ENCODE measurements around the gene CACNG7.

The CACNG7 gene

GRCh38 chr19:53909471-53910169 lies 542 bp downstream of the CACNG7 start:
- H3K27me3 ChIP-seq, result peaks cover 89% of the 10 kb centered on the region
- no peaks in the 10 kb centered on the region for H3K36me3 ChIP-seq
- no peak for TF ChIP-seq Cebpa-rat (IDR thresholded peaks at IDR 0.05)
- H3K4me3 ChIP-seq, result no peak overlapping the region
- no peak overlapping the region for H3K4me2 ChIP-seq
- H3K9ac ChIP-seq, result no peak overlapping the region
- H3K27ac ChIP-seq, result no peak overlapping the region
- peaks cover 10% of the 10 kb centered on the region; the same call in 1 of the 2 replicates for H3K4me1 ChIP-seq
- no peaks in the 10 kb centered on the region for H3K9me3 ChIP-seq
- peaks cover 29% of the 10 kb centered on the region for H4K20me1 ChIP-seq

GRCh38 chr19:53910170-53910518 lies 1.1 kb downstream of the CACNG7 start:
- no peak for TF ChIP-seq Cebpa-rat (IDR thresholded peaks at IDR 0.05)
- Histone ChIP-seq H3K4me3 (no peak overlapping the region), H3K4me2 (no peak overlapping the region), H3K36me3 (no peaks in the 10 kb centered on the region), H3K27ac (no peak overlapping the region), H3K4me1 (peaks cover 10% of the 10 kb centered on the region; the same call in 1 of the 2 replicates), H4K20me1 (peaks cover 25% of the 10 kb centered on the region), H3K27me3 (peaks cover 84% of the 10 kb centered on the region), H3K9me3 (no peaks in the 10 kb centered on the region), H3K9ac (no peak overlapping the region)

DNA sequence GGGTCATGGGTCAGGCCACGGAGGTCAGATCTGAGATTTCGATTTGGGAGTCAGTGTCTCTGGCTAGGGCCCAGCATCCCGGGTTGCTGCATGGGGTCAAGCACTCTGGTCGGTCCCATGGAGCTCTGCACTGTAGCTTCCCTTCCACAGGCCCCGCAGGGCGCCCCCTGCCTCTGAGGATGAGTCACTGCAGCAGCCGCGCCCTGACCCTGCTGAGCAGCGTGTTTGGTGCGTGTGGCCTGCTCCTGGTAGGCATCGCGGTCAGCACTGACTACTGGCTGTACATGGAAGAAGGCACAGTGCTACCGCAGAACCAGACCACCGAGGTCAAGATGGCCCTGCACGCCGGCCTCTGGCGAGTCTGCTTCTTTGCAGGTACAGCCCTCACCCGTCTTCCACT lies 3.6 kb downstream of the CACNG7 start:
- Histone ChIP-seq H3K4me1 (peaks cover 10% of the 10 kb centered on the region; the same call in 1 of the 2 replicates), H3K4me3 (no peak overlapping the region), H3K4me2 (no peak overlapping the region), H3K27ac (no peak overlapping the region), H3K9ac (no peak overlapping the region), H3K9me3 (no peaks in the 10 kb centered on the region), H4K20me1 (peaks cover 11% of the 10 kb centered on the region), H3K36me3 (no peaks in the 10 kb centered on the region), H3K27me3 (peaks cover 61% of the 10 kb centered on the region)
- TF ChIP-seq Cebpa-rat (IDR thresholded peaks at IDR 0.05), result no peak

- no peak for TF ChIP-seq Cebpa-rat (IDR thresholded peaks at IDR 0.05)
- Histone ChIP-seq H4K20me1 (no peaks in the 10 kb centered on the region; the same call in 1 of the 2 replicates), H3K36me3 (no peaks in the 10 kb centered on the region), H3K9ac (no peak overlapping the region), H3K4me2 (no peak overlapping the region), H3K4me1 (no peaks in the 10 kb centered on the region), H3K4me3 (no peak overlapping the region), H3K27ac (no peak overlapping the region), H3K9me3 (no peaks in the 10 kb centered on the region), H3K27me3 (peaks cover 39% of the 10 kb centered on the region)
Measured at GRCh38 chr19:53915000-53915399, 5.9 kb downstream of the CACNG7 start.

DNA sequence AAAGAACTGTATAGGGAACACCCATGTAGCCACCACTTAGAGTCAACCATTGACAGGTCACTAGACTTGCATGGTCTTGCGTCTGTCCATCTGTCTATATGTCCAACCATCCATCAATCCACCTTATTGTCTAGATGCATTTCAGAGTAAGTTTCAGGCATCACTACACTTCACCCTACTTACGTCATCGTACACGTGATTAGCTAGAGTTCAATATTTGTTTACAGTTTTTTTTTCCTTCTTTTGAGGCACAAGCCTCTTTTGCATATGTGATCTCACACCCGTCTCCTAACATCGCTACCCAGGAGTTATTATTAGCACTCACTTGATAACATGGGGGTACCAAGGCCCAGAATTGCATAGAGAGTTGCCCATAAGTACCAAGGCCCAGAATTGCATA lies 6.9 kb downstream of the CACNG7 start:
- H3K4me3 ChIP-seq, result no peak overlapping the region
- TF ChIP-seq Cebpa-rat (IDR thresholded peaks at IDR 0.05), result no peak
- peaks cover 28% of the 10 kb centered on the region for H3K27me3 ChIP-seq
- H3K9me3 ChIP-seq, result no peaks in the 10 kb centered on the region
- H3K9ac ChIP-seq, result no peak overlapping the region
- no peaks in the 10 kb centered on the region; the same call in 1 of the 2 replicates for H4K20me1 ChIP-seq
- no peak overlapping the region for H3K4me2 ChIP-seq
- H3K36me3 ChIP-seq, result no peaks in the 10 kb centered on the region
- H3K4me1 ChIP-seq, result no peaks in the 10 kb centered on the region
- H3K27ac ChIP-seq, result no peak overlapping the region

DNA sequence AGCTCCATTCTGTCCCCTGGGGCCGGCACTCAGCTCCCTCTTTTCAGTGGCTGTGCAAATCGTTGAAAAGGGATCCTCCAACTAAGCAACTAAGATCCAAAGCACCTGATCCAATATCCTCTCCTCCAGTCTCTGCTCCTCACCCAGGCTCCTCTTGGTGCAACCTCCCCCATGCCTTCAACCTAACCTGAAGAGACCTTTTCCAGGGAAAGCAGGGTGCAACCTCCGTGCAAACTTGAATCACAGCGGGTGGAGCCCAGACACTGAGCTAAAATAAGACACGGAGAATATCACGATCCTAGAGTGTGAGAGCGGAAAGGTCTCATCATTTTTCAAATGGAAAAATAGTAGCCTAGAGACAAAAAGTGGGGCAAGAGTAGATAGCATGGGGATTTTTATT lies 8.3 kb downstream of the CACNG7 start:
- no peak overlapping the region for H3K27ac ChIP-seq

DNA sequence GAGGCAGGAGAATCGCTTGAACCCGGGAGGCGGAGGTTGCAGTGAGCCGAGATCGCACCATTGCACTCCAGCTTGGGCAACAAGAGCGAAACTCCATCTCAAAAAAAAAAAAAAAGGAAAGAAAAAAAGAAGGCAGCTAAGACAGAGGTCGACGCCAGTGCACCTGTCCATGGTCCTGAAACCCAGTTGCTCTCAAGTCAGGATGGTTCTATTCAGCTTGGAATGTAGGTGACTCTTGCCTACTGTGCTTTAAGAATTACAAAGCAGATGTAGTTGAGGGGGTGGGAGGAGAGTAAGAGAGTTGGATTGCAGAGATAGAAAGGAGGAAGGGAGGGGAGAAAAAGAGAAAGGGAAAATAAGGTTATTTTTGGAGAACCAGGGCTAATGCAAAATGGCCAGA lies 18.7 kb downstream of the CACNG7 start:
- no peak overlapping the region for H3K4me3 ChIP-seq
- TF ChIP-seq Cebpa-rat (IDR thresholded peaks at IDR 0.05), result no peak
- H3K4me2 ChIP-seq, result no peak overlapping the region
- H3K36me3 ChIP-seq, result no peaks in the 10 kb centered on the region
- 0 out of 2 replicates have a peak, but pooled peaks cover 6% of the 10 kb centered on the region for H3K9me3 ChIP-seq
- H3K4me1 ChIP-seq, result no peaks in the 10 kb centered on the region
- H3K27ac ChIP-seq, result no peak overlapping the region
- no peaks in the 10 kb centered on the region for H3K27me3 ChIP-seq
- no peak overlapping the region for H3K9ac ChIP-seq
- H4K20me1 ChIP-seq, result no peaks in the 10 kb centered on the region; the same call in 1 of the 2 replicates

More for the DNA sequence above, 8.3 kb downstream of the CACNG7 start:
- TF ChIP-seq Cebpa-rat (IDR thresholded peaks at IDR 0.05), result no peak
- Histone ChIP-seq H3K9ac (no peak overlapping the region), H4K20me1 (no peaks in the 10 kb centered on the region), H3K36me3 (no peaks in the 10 kb centered on the region), H3K4me2 (no peak overlapping the region), H3K4me1 (no peaks in the 10 kb centered on the region), H3K9me3 (peaks cover 9% of the 10 kb centered on the region; the same call in 1 of the 2 replicates), H3K4me3 (no peak overlapping the region), H3K27me3 (peaks cover 15% of the 10 kb centered on the region)

- Histone ChIP-seq H3K27ac (no peak overlapping the region), H3K27me3 (no peaks in the 10 kb centered on the region), H3K4me3 (no peak overlapping the region), H3K9me3 (no peaks in the 10 kb centered on the region), H3K4me1 (no peaks in the 10 kb centered on the region), H3K9ac (no peak overlapping the region), H3K36me3 (no peaks in the 10 kb centered on the region), H3K4me2 (no peak overlapping the region), H4K20me1 (no peaks in the 10 kb centered on the region)
- TF ChIP-seq Cebpa-rat (IDR thresholded peaks at IDR 0.05), result no peak
Measured at GRCh38 chr19:53936029-53936428, 27.0 kb downstream of the CACNG7 start.

DNA sequence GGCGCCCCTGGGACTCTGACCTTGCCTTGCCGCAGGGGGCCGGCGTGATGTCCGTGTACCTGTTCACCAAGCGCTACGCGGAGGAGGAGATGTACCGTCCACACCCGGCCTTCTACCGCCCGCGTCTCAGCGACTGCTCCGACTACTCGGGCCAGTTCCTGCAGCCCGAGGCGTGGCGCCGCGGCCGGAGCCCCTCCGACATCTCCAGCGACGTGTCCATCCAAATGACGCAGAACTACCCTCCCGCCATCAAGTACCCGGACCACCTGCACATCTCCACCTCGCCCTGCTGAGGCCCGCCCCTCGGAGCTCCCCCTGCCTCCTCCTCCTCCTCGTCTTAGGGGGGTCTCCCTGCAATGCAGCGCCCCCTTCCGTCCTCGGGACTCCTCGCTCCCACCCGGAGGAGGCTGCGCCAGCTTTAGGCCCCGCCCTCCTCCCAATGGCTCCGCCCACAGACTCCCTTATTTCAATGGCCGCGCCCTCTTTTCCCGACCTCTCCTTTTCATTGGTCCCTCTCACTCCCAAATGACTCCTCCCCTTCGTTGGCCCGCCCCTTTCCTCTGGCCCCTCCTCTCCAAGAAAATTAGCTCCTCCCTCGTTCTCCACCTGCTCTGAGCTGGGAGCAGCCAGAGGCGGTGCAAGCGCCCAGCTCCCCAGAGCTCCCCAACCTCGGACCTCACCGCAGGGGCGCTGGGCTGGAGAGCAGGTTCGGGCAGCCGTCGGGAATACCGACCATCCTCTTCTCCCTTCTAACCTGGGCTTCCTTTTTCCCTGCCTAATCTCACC lies 33.1 kb downstream of the CACNG7 start:
- no peaks in the 10 kb centered on the region for H3K27me3 ChIP-seq
- H4K20me1 ChIP-seq, result no peaks in the 10 kb centered on the region
- TF ChIP-seq Cebpa-rat (IDR thresholded peaks at IDR 0.05), result no peak
- H3K4me3 ChIP-seq, result no peak overlapping the region
- no peaks in the 10 kb centered on the region for H3K36me3 ChIP-seq
- no peak overlapping the region for H3K9ac ChIP-seq
- H3K27ac ChIP-seq, result no peak overlapping the region
- H3K4me2 ChIP-seq, result no peak overlapping the region
- H3K4me1 ChIP-seq, result no peaks in the 10 kb centered on the region
- peaks cover 11% of the 10 kb centered on the region for H3K9me3 ChIP-seq

DNA sequence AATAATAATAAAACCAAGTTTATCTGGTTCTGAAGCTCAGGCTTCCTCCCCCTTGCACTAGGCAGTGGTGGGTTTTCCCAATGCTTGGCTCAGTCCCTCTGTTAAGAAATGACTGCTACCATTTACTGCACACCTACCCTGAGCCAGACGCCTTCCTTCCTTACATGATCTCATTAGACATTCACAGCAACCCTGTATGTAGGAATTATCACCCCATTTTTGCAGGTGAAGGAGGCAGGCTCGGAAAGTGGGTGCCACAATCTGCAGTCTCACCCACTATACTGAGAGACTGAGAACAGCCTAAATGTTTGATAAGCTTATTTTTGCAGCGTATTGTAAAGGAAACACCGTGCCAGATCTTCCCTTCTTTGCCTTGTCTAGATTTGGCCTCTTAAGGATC lies 35.3 kb downstream of the CACNG7 start:
- no peak overlapping the region for H3K9ac ChIP-seq
- no peaks in the 10 kb centered on the region for H3K36me3 ChIP-seq
- no peak overlapping the region for H3K27ac ChIP-seq
- no peaks in the 10 kb centered on the region for H3K4me1 ChIP-seq
- no peak for TF ChIP-seq Cebpa-rat (IDR thresholded peaks at IDR 0.05)
- peaks cover 11% of the 10 kb centered on the region for H3K9me3 ChIP-seq
- no peaks in the 10 kb centered on the region for H4K20me1 ChIP-seq
- H3K4me3 ChIP-seq, result no peak overlapping the region
- no peaks in the 10 kb centered on the region for H3K27me3 ChIP-seq
- H3K4me2 ChIP-seq, result no peak overlapping the region
